HepG2 (cell line): ENCODE data around the gene ACACB. TPM values are rescaled to one million over a fixed set of nuclear protein-coding genes. Genes with fewer than 3 reads are reported as not detected.

ENCODE experiments used
- ARID4A ChIP-seq: sonication (generic); formaldehyde crosslinking; IDR thresholded peaks from 2 replicates; pipeline ENCODE4 v1.5.0; 2020; ENCODE audit warnings: mild to moderate bottlenecking, missing genetic modification reagents, borderline replicate concordance
- E2F2 ChIP-seq: sonication (generic); formaldehyde crosslinking; IDR thresholded peaks from 2 replicates; pipeline ENCODE4 v1.4.0; 2020; ENCODE audit warnings: missing genetic modification reagents, borderline replicate concordance
- FOXC1 ChIP-seq: sonication (generic); formaldehyde crosslinking; IDR thresholded peaks from 2 replicates; pipeline ENCODE4 v1.8.0; 2022; ENCODE audit warnings: mild to moderate bottlenecking, missing genetic modification reagents, borderline replicate concordance
- FUBP1 ChIP-seq: sonication (generic); formaldehyde crosslinking; IDR thresholded peaks from 2 replicates; pipeline ENCODE4 v1.5.1; 2020; ENCODE audit warnings: missing genetic modification reagents, mild to moderate bottlenecking, borderline replicate concordance
- HNRNPL ChIP-seq: fragments of 200-400 bp; formaldehyde crosslinking; IDR thresholded peaks from 2 replicates; pipeline ENCODE4 v1.6.1; 2017; ENCODE audit warnings: mild to moderate bottlenecking, low read depth, low read length
- KDM3A ChIP-seq: IDR thresholded peaks from 2 replicates; pipeline ENCODE4 v1.6.1; 2018; ENCODE audit warnings: low read depth, missing compliant biosample characterization
- POLR2A ChIP-seq, 2 experiments: IDR thresholded peaks; 2 replicates each; pipeline ENCODE4 v1.6.1; 2011; ENCODE audit warnings: low read depth in 2 of 2, low read length in 2 of 2, mild to moderate bottlenecking in 1 of 2, moderate library complexity in 1 of 2; ENCODE audit not compliant: insufficient read depth in 1 of 2
- RFX3 ChIP-seq: IDR thresholded peaks from 2 replicates; pipeline ENCODE4 v1.6.1; 2016; ENCODE audit warnings: missing biosample characterization, missing genetic modification reagents
- SIX4 ChIP-seq: sonication (generic); formaldehyde crosslinking; IDR thresholded peaks from 2 replicates; pipeline ENCODE4 v1.4.0; 2020; ENCODE audit warnings: missing genetic modification reagents
- TFDP2 ChIP-seq: sonication (generic); formaldehyde crosslinking; IDR thresholded peaks from 2 replicates; pipeline ENCODE4 v1.4.0; 2020; ENCODE audit warnings: missing genetic modification reagents
- ZBTB38 ChIP-seq: sonication (generic); formaldehyde crosslinking; IDR thresholded peaks from 2 replicates; pipeline ENCODE4 v1.5.1; 2020; ENCODE audit warnings: mild to moderate bottlenecking, missing genetic modification reagents
- ZFP36L2 ChIP-seq: sonication (generic); formaldehyde crosslinking; IDR thresholded peaks from 2 replicates; pipeline ENCODE4 v1.4.0; 2020; ENCODE audit warnings: missing genetic modification reagents
- ZNF10 ChIP-seq: sonication (generic); formaldehyde crosslinking; IDR thresholded peaks from 2 replicates; pipeline ENCODE4 v1.4.0; 2020; ENCODE audit warnings: mild to moderate bottlenecking, low read depth, missing genetic modification reagents, borderline replicate concordance
- ZNF3 ChIP-seq: IDR thresholded peaks from 2 replicates; pipeline ENCODE4 v1.7.0; 2017; ENCODE audit warnings: inconsistent platforms
- ZNF431 ChIP-seq: sonication (generic); formaldehyde crosslinking; IDR thresholded peaks from 2 replicates; pipeline ENCODE4 v1.9.0; 2022; ENCODE audit warnings: missing genetic modification reagents, low read depth, mild to moderate bottlenecking, borderline replicate concordance
- ZNF501 ChIP-seq: sonication (generic); formaldehyde crosslinking; IDR thresholded peaks from 2 replicates; pipeline ENCODE4 v1.5.1; 2020; ENCODE audit warnings: mild to moderate bottlenecking, moderate library complexity, missing genetic modification reagents
- ZNF530 ChIP-seq: sonication (generic); formaldehyde crosslinking; IDR thresholded peaks from 2 replicates; pipeline ENCODE4 v1.5.0; 2020; ENCODE audit warnings: low read depth, mild to moderate bottlenecking, missing genetic modification reagents
- ZNF770 ChIP-seq: sonication (generic); formaldehyde crosslinking; IDR thresholded peaks from 2 replicates; pipeline ENCODE4 v1.5.0; 2020; ENCODE audit warnings: mild to moderate bottlenecking, missing genetic modification reagents
- polyA plus RNA-seq, 8 experiments: library from polyadenylated mRNA; depleted of rRNA in 3 of 8; stranded (reverse) in 7 of 8; unstranded in 1 of 8; fragments of >200 nt; fragmentation: Illumina TruSeq in 4 of 8; extraction: Trizol in 4 of 8; gene quantifications; 2 replicates each; pipeline versions ENCODE4 v1.2.1 to v1.2.3, GENCODE V29; 2011 to 2016; ENCODE audit warnings: low read depth in 4 of 8, missing spikeins in 1 of 8, mixed read lengths in 1 of 8; ENCODE audit not compliant: insufficient read depth in 1 of 8
- total RNA-seq, 5 experiments: library from RNA; depleted of rRNA; stranded (reverse); fragments of >200 nt; fragmentation: Illumina TruSeq; extraction: Trizol; gene quantifications; 2 replicates each; pipeline ENCODE4 v1.2.3, GENCODE V29; 2016; ENCODE audit warnings: low read depth in 1 of 5

The ACACB gene
- total and polyA plus RNA-seq, 2 of the 13 experiments (the other 11 are each of a cell fraction or from before 2014, with no cell fraction given) = 6.2 to 8.6 TPM

- TF ChIP-seq E2F2 (no peak), TFDP2 (CRISPR knock-in tag) (no peak), ZBTB38 (CRISPR knock-in tag) (peak; percentile 39; the same call in 1 of the 2 replicates), ZNF530 (CRISPR knock-in tag) (no peak), ARID4A (CRISPR knock-in tag) (peak; percentile 14; the same call in 1 of the 2 replicates), ZNF10 (no peak), ZNF431 (CRISPR knock-in tag) (no peak), HNRNPL (peak; percentile 48; the same call in 1 of the 2 replicates), RFX3 (CRISPR knock-in tag) (no peak), SIX4 (CRISPR knock-in tag) (no peak), POLR2A (IDR thresholded peaks at IDR 0.05; ENCODE audit: insufficient read depth in 1 of 2, low read depth in 2 of 2, low read length in 2 of 2) (no peak), KDM3A (no peak), FOXC1 (CRISPR knock-in tag) (no peak), ZNF3 (no peak), FUBP1 (CRISPR knock-in tag) (no peak), ZNF770 (CRISPR knock-in tag) (peak; percentile 59; the same call in 1 of the 2 replicates), ZNF501 (CRISPR knock-in tag) (no peak), ZFP36L2 (CRISPR knock-in tag) (no peak)
Measured at GRCh38 chr12:109069307-109070271, 46.8 kb upstream of the ACACB start (continued).
